Hematopoietic multipotent progenitor cell (in vitro differentiated cells): ENCODE measurements around the gene APCDD1. TPM values are rescaled to one million over a fixed set of nuclear protein-coding genes. Genes with fewer than 3 reads are reported as not detected.

Source experiments
- DNase-seq, 3 donors: peaks; one replicate each; pipeline ENCODE4 v3.0.0-alpha.2; 2011 to 2015; ENCODE audit warnings: low read depth in 2 of 3, low spot score in 2 of 3
- total RNA-seq: library from RNA; depleted of rRNA; stranded (reverse); fragments of >200 nt; gene quantifications from one replicate; pipeline ENCODE4 v1.2.3, GENCODE V29; 2012

Gene APCDD1
- 0.27 TPM for total RNA-seq

DNA sequence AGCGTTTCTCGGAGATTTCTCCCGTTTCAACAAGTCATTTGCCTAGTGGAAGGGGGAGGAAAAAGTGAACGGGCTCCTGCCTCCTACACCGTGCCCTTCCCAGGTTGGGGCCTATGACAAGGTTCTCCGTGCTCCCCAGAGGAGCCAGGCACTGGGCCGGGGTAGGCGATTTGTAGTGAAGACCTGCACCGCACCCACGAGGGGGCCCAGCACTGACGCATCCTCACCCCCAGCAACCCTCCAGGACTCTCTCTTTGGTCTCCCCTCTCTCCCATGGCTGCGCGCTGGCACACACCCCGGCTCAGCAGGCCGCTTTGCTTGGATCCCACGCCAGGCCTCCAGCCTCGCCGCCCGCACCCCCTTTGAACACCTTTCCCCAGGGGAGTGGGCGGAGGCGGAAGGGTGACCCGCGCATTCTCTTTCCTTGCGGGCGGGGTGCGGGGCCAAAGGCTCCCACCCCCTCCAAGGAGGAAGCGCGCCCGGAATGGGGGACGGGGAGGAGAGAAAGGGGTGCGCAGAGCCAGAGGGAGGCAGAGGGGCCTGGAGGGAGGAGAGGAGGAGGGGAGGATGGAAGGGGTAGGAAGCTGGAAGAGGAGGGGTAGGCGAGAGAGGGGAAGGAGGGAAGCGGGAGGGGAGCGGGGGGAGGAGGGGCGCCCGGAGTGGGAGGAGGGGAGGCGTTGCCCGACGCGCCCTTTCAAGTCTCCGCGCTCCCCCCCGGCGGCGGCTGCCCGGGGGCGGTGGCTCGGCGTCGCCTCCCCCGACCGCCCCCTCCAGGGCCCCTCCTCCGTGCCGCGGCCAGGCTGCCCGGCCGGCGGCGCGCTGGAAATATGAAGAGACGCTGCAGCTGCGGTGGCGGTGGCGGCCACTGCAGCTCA is at the start of gene APCDD1:
APCDD1 (plus strand) TSS at position 830 of the 875 bp plus-strand sequence. CDS start 347 bp downstream, outside the sequence.
- peak in 2 of 3 donors; percentile 36 for DNase-seq

DNA sequence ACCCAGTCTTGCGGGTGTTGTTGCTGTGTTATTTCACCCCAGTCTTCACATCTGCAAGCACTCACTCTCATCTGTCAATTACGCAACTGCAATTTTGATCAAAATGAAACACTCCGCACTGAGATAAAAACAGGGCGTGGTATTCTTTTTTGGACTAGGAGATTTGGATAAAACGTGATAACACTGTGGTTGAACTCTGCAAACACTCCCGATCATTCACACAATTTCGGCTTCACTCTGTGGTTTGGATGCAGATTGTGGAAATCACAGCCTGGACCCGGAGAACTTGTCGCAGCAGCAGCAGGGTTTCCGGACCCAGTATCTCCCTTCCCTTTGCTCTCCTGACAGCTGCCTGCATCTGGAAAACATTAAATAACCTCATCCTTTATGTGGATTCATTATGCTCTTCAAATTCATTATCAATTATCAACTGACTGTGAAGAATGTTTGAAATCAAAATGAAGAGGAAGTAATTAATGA is 49.4 kb upstream of the APCDD1 start:
- no peak for DNase-seq

DNA sequence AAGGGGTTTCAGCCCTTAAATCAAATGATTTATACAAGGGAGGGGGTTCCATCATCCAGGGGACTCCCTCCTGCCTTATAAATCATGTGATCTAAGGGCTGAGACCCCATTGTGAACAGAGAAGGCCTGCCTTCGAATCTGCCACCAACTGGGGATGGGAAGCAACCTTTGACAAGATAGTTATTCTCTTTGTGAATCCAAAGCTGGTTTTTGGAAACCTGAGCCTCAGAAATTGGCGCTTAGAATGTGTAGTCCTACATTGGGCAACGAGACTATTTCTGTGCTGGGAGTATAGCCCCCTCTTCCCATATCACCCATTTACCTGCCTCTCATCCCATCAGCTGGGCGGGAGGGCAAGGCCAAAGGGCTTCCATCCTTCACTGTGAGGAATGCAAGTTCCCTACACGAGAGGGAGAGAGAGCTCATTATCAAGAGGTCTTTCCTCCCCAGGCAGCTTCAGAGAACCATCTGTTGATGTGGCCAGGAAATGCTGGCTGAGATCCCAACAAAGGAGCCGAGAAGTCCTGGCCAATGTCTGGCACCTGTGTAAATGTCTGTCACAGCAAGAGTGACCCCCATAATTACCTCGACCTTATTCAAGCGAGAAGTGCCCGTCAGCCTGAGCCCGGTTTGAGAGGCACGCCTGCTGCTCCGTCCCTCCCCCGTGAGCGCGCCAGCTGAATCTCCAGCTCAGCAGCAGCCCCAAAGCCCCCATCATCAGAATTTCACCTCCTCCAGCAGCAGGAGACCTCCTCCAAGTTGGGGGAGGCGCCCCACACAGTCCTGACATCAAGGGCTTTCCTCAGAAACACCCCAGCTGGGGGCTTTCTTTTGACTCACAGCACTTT is 48.4 kb upstream of the APCDD1 start:
- DNase-seq = no peak

DNA sequence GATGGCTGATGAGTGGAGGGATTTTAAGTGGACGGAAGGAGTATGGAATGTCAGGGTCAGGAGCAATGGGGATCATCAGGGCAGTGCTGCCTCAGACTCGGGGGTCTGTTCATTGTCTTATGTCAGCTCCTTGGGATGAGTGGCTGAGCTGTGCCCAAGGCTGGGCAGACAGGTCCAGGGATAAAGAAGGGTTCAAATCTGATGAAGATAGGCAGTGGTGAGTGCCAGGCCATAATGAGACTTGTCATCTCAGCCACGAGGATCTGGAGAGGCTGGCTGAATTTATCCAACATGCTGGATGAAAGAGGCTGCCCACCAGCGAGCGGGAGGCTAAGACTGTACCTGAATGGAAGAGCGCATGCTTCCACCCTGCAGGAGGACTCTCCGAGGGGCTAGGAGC is 46.3 kb upstream of the APCDD1 start:
- DNase-seq = no peak

DNA sequence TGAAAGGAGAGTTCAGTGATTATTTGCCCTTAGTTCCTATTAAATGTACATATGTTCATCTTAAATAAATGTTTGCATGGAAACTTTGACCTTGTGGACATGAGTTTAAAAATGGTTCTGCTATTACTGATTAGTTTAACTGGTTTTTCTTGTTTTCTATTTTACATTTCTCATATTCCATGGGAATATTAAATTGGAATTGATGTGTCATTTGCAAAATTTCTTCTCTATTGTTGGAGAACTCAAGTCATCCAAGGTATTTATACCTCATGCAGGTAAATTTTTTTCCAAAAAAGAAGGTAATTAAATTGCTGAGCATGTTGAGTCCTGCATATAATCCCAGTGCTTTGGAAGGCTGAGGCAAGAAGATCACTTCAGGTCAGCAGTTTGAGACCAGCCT is 45.4 kb upstream of the APCDD1 start:
- no peak for DNase-seq

DNA sequence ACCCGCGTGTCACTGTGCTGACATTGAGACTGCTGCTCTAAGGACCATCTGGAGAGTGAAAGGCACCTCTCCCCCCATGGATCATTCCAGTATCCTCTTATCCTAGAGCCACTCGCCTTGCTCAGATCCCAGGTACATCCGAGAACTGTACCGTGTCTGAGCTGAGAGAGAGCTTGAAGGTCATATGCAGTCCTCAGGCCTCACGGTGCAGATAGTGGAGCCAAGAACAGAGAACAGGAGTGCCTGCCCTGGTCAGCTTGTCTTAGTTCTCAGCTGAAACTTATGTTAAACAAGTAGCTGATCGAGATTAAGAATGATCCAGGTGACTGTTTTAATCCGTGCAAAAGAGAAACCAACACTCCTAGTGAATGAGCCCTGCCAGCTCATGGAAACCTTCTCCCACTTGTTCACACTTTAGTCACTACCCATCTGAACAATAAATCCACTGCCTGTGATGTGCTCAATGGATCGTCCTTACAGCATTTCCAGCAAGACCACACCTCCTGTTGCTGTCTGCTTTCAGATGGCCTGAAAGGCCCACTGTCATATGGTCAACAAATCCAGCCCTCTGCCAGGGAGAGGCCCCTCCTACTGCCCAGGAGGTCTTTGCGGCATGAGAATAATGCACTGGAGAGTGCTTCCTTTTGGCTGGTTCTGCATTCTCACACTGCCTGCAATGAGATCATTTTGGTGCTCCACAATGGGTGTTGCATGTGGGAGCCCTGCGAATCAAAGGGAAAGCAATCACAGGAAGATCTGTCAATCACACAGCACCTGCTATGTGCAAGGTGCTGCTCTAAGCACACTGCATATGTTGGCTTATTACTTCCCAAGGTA is 43.7 kb upstream of the APCDD1 start:
- DNase-seq = no peak

DNA sequence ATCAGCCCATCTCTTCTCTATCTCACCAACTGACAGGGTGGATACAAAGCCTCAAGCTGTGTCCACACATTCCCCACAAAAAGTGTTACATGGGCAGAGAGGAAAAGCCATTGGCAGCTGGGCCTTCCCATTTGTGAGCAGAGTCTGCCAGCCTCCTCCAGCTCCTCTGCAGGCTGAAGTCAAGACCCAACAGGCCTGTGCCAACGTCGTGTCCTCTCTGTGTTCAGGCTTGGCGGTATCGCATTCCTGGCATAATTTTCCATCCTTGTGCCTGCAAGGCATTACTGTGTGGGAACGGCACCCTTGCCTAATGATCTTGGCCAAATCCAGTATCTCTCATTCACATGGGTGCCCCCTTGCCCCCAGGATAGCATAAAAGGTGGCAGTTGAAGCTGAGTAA is 41.5 kb upstream of the APCDD1 start:
- DNase-seq = no peak

DNA sequence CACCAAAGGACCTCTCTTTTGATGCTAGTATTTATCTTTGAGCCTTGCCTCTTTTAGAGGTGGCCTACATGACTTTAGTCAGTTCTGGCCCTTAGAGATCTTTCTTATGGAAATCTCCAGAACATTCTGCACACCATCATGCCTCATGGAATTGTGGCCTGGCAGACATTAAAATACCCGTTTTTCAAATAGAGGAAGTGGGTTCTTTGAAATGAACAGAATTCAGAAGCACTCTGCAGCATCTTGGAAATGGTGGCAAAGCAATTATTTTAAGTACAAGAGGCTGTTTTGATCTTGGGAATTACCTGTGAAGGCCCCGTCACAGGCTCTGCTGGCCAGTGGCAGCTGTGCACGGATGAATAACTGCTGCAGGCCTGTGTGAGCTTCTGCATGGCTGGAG is 40.7 kb upstream of the APCDD1 start:
- no peak for DNase-seq

DNA sequence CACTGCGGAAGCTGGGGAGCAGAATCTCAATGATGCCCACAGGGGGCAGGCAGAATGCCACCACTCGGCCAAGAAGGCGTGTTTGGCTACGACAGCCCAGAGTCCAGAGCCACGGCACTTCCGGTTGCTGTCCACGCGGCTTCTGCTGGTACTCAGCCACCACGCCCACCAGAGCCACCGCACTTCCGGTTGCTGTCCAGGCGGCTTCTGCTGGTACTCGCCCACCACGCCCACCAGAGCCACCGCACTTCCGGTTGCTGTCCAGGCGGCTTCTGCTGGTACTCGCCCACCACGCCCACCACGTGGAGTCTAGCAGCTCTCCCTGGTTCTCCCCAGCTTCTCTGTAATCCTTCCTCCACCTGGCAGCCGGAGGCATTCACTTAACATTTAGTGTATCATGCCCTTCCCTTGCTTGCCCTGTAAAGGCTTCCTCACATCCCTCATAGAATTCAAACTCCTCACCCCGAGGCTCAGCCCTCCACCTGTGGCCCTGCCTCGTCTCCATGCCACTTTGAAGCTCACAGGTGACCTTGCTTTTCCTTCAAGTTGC is 40.1 kb upstream of the APCDD1 start:
- no peak for DNase-seq

DNA sequence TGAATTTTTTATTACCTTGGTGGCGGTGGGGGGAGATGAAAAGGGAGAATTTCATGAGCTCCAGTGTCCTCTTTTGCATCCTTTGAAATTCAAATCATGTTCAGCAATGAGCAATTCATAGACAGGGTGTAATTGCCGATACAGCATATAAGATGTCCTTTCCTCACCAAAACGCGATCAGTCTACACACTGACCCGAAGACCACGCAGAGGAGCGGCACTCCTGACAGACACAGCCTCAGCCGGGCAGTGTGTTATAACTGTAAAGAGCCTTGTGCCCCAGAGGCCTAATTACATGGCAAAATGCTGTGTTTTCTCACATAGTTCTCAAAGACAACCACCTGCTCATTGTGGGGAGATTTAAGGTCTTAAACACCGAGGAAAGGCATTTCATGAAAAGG is 38.4 kb upstream of the APCDD1 start:
- no peak for DNase-seq

DNA sequence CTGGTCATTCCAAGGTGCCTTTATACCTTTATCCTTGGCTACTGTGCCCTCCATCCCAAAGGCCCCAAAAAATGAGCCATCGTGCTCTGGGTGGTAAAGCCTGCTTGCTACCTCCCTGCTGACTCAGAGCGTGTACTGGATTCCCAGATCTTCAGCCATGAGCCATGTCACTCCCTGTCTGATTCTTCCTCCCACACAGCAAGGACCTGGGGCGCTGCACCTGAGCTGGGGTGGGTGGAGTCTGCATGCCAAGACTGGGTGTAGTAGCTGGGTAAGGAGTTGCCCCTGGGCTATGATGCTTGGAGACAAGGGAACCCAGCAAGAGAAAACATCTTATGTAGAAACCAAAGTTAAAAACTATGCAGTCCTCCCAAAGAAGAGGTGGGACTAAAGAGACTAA is 37.2 kb upstream of the APCDD1 start:
- no peak for DNase-seq

DNA sequence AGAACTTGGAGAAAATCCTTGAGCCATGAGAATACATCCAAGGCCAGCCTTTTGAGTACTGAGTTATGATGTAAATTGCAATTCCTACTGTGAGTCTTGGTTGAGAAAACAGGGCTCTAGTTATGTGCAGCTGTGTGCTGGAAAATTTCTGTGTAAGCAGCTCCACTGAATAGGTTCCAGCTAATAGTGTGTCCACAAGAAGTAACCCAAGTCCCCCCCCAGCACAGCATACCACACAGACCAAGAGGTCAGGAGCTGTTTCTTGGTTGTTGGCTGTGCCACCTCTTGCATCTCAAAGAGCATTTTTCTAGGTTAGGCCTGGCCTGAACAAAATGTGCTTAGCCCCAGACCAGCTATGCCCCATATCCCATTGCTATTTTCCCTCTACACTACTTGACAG is 36.8 kb upstream of the APCDD1 start:
- no peak for DNase-seq

DNA sequence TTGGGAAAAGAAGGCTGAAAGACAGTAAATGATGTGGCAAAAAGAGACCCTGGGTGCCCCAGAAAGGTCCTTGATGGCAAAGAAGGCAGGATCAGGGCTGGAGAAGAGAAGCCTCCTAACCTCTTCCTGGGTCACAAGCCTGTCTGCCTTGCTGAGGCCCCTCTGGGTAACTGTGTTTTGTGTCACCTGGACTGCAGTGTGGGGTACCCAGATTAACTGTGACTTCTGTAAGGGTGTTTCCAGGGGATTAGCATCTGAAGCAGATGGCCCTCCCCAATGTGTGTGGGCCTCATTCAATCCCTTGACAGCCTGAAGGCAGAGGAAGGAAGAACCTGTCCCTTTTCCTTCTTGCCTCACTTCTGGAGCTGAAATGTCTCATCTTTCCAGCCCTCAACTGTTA is 35.6 kb upstream of the APCDD1 start:
- DNase-seq = no peak

DNA sequence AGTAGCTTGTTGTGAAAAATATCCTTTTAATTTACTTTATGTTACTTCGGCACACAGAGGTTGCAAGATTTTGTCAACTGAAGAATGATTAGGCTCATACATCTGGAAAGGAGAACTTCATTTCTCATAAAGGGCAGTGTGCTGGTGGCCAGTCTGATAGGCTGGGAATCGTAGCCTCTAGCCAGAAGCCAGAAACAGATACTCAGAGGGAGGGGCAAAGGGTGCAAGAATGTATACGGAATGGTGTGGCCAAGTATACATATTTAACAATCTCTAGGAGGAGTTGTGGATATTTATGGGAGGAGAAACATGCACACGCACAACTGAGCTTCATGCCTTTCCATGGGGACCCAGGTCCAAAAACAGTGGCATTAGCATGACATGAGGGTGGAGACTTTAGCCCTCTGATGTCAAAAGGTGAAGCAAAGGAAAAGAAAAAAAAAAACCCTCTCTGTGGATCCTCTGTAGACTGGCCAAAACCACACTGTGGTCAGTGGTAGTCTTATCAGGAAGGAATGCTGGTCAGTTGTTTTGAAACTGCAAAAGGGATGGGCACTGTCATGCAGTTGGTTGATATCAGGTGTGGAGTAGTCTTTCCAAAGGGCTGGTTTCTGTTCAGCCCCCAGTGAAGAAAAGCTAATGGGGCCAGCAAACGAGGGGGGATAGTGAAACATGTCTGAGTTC is 34.9 kb upstream of the APCDD1 start:
- DNase-seq = no peak

DNA sequence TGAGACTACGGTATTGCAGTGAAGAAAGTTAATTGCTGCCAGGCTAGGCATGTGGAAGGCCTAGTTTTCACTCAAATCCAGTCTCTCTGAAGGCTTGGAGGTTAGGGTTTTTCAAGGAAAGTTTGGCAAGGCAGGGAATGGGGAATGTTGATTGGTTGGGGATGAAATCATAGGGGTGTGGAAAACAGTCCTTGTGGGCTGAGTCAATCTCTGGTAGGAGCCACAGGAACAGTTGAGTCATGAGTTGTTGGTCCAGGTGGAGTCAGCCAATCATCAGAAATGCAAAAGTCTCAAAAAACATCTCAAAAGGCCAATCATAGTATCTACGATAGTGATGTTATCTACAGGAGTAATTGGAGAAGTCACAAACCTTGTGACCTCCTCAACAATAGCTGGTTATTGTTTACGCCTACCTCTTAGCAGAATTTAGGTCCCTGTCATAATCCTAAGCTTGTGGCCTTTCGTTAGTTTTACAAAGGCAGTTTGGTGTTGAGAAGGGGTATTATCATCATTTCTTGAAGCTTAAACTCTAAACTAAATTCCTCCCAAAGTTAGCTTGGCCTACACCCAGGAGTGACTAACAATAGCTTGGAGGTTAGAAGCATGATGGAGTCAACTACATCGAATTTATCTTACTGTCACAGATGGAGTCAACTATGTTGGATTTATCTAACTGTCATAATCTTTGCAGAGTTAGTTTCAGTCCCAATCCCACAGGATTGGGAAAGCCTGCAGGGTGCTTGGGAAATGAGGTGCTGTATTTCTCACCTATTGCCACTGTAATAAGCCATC is 33.7 kb upstream of the APCDD1 start:
- DNase-seq = no peak

DNA sequence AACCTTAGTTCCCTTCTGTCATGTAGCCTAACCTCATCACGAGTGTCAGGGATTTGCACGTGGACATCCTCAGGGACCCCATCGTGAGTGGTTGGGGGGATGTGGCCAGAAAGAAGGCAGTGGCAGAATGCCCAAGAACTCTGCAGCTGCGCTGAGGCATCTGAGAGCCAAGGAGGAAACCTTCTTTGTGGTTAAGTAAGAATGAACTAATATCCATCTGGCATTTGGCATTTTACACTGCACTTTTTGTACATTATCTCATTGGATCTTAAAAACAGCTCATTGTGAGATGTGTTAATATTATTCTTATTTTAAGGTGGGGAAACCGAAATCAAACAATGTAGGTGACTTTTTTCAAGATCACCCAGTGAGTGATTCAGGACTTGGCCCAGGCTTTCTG is 32.6 kb upstream of the APCDD1 start:
- DNase-seq = peak in 2 of 3 donors; percentile 21 to 72

DNA sequence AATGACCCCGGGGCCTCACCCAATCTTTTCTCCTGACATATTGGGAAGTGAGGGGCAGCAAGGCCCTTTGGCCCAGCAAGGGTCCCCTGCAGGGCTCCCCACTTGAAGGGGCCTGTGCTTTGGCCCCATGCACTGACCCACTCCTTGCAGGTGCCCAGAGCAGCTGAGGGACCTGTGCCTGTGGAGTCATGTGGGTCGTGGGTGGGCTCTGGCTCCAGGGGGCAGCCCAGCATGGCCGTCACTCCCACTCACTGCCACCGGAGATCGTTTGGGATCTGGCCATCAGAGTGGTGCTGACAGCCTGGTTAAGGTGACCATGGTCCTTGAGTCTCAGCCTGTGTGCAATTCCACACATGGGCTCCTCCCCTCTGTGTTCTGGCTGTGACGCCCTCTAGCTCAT is 31.7 kb upstream of the APCDD1 start:
- no peak for DNase-seq

DNA sequence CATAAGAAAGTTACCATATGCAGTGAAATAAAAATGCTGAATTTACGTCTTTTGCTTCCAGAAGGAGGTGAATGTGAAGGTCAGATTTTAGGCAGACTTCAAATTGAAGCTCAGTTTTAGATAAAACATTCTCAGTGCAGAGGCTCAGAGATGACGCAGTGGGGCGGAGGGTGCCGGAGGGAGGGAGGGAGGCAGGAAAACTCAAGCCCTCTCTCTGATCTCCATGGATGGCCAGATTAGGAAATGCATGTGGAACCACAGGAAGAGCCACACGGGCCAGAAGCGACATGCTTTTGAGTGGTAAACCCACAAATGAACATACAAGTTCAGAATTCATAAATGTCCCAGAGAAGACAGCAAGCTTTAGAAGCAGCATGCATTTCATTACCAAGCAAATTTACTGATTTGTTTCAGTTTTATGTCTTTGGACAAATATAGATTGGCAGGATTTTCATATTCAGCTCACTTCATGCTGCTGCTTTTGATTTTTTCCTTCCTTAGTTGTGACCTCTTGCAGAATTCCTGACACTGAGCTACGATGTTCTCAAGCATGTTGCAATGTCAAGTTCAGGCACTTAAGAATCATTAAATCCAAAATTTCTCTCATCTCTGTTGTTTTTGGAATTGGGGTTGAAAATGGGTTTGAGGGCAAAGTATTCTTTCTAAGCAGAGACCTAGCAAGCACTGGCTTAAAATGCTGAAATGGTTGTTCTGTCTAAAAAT is 29.7 kb upstream of the APCDD1 start:
- no peak for DNase-seq
